Hepatocyte (in vitro differentiated cells): ENCODE data around the gene SPTLC1.

Source experiments
- EZH2 ChIP-seq: fragments of 200-600 bp; sonication (generic); IDR thresholded peaks from 2 replicates; pipeline ENCODE4 v1.6.1; 2016; ENCODE audit warnings: antibody characterized with exemption, mild to moderate bottlenecking, borderline replicate concordance
- TF ChIP-seq, protein P1 (sequence below): fragments of 200-600 bp; sonication (generic); IDR thresholded peaks from 2 replicates; pipeline ENCODE4 v1.5.1; 2016; ENCODE audit warnings: antibody characterized with exemption, mild to moderate bottlenecking; ENCODE audit not compliant: poor library complexity

DNA sequence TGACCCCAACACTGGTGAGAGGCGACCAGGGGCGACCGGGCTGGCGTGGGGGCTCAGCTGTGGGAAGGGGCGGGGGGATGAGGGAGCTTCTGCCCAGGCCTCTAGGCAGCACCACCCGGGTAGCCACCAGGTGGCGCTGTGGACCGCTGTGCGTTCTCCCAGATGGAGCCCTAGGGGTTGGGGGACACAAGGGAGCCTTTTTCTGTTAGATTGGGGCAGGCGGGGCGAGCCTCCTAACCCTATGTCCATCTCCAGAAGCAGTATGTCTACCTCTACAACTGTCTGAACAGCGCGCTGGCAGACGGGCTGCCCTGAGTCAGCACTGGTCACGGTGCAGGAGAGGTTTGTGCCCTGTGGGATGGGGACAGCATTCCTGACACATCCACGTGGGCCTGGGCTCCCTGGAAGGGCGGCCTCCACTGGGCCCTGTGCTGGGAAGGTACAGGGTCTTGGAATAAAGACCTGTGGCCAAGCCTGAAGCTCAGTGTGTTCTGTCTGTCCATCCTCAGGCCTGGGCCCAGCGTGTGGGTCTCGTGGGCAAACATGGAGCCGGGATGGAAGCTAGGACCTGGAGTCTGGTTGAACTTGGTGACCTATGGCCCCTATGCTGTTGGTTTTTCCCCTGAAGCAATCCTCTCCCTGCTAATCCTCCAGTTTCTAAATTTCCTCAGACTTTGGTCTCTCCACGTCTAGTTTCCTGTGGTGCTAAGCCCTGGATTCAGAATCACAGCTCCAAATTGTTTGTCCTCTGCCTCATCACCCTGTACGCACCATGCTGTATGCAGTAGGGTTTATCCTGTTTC, 23.1 kb upstream of the SPTLC1 start:
- no peak for TF ChIP-seq EZH2
- TF ChIP-seq, protein P1, sequence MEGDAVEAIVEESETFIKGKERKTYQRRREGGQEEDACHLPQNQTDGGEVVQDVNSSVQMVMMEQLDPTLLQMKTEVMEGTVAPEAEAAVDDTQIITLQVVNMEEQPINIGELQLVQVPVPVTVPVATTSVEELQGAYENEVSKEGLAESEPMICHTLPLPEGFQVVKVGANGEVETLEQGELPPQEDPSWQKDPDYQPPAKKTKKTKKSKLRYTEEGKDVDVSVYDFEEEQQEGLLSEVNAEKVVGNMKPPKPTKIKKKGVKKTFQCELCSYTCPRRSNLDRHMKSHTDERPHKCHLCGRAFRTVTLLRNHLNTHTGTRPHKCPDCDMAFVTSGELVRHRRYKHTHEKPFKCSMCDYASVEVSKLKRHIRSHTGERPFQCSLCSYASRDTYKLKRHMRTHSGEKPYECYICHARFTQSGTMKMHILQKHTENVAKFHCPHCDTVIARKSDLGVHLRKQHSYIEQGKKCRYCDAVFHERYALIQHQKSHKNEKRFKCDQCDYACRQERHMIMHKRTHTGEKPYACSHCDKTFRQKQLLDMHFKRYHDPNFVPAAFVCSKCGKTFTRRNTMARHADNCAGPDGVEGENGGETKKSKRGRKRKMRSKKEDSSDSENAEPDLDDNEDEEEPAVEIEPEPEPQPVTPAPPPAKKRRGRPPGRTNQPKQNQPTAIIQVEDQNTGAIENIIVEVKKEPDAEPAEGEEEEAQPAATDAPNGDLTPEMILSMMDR, result peak; percentile 95
